Neural progenitor cell (in vitro differentiated cells): ENCODE data around the gene VPS26B.

Experiments
- EZH2 ChIP-seq: fragments of 200-600 bp; sonication (generic); IDR thresholded peaks from 2 replicates; pipeline ENCODE4 v1.6.1; 2017; ENCODE audit warnings: antibody characterized with exemption, mild to moderate bottlenecking, moderate library complexity
- EZH2phosphoT487 ChIP-seq: fragments of 200-600 bp; sonication (generic); IDR thresholded peaks from 2 replicates; pipeline ENCODE4 v1.6.1; 2017; ENCODE audit warnings: antibody characterized with exemption
- TF ChIP-seq, protein P1 (sequence below): fragments of 200-600 bp; sonication (generic); IDR thresholded peaks from 2 replicates; pipeline ENCODE4 v1.5.1; 2017; ENCODE audit warnings: antibody characterized with exemption, mild to moderate bottlenecking

DNA sequence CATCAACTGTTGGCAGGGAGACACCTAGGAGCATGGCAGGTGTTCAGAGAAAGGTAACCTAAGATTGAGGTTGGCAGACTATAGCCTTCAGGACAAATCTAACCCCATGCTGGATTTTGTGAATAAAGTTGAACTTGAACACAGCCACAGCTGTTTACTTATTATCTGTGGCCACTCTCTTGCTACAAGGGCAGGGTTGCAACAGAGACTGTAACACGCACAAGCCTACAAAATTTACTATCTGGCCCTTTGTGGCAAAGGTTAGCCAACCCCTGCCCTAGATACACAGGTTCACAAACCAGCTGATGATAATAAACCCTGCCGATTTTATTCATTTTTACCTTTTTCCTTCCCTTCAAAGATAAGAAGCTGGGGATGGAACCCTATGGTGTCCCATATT is 26.2 kb downstream of the VPS26B start:
- TF ChIP-seq, protein P1, sequence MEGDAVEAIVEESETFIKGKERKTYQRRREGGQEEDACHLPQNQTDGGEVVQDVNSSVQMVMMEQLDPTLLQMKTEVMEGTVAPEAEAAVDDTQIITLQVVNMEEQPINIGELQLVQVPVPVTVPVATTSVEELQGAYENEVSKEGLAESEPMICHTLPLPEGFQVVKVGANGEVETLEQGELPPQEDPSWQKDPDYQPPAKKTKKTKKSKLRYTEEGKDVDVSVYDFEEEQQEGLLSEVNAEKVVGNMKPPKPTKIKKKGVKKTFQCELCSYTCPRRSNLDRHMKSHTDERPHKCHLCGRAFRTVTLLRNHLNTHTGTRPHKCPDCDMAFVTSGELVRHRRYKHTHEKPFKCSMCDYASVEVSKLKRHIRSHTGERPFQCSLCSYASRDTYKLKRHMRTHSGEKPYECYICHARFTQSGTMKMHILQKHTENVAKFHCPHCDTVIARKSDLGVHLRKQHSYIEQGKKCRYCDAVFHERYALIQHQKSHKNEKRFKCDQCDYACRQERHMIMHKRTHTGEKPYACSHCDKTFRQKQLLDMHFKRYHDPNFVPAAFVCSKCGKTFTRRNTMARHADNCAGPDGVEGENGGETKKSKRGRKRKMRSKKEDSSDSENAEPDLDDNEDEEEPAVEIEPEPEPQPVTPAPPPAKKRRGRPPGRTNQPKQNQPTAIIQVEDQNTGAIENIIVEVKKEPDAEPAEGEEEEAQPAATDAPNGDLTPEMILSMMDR = no peak
- no peak for TF ChIP-seq EZH2
- no peak for TF ChIP-seq EZH2phosphoT487
